Sciatic nerve (tissue), 2 donors: ENCODE results near the gene NR0B2. TPM values are rescaled to one million over a fixed set of nuclear protein-coding genes. Genes with fewer than 3 reads are reported as not detected.
"Not testable (repeated sequence)": the region's sequence is repeated elsewhere in the genome, so short reads cannot be mapped to it uniquely, and the experiment has no call there.

Experiments
- ATAC-seq: fragments of 200-7000 bp; cut with Tn5 transposase; one replicate; pipeline ENCODE4 v1.9.1; 2020; ENCODE audit warnings: mild to moderate bottlenecking, moderate library complexity
- DNase-seq: peaks from one replicate; pipeline ENCODE4 v3.0.0-alpha.2; 2020; ENCODE audit warnings: low spot score
- intact Hi-C: fragments of 100-400 bp; cut with DNase I; formaldehyde crosslinking; loops from one replicate; pipeline ENCODE4 v1.14.2; 2022
- total RNA-seq: library from RNA; stranded (reverse); fragmentation: NEBNext Ultra II Directional; extraction: Animal tissue kit (Norgen Biotek cat#: 25700); gene quantifications from one replicate; pipeline ENCODE4 v1.2.1, GENCODE V29; 2021
- donor health status: DM: no; HTN: no; CAD: no.
- donor health status: DM: no; HTN: no; CAD: no.

The NR0B2 gene, protein sequence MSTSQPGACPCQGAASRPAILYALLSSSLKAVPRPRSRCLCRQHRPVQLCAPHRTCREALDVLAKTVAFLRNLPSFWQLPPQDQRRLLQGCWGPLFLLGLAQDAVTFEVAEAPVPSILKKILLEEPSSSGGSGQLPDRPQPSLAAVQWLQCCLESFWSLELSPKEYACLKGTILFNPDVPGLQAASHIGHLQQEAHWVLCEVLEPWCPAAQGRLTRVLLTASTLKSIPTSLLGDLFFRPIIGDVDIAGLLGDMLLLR
- not detected for total RNA-seq

DNA sequence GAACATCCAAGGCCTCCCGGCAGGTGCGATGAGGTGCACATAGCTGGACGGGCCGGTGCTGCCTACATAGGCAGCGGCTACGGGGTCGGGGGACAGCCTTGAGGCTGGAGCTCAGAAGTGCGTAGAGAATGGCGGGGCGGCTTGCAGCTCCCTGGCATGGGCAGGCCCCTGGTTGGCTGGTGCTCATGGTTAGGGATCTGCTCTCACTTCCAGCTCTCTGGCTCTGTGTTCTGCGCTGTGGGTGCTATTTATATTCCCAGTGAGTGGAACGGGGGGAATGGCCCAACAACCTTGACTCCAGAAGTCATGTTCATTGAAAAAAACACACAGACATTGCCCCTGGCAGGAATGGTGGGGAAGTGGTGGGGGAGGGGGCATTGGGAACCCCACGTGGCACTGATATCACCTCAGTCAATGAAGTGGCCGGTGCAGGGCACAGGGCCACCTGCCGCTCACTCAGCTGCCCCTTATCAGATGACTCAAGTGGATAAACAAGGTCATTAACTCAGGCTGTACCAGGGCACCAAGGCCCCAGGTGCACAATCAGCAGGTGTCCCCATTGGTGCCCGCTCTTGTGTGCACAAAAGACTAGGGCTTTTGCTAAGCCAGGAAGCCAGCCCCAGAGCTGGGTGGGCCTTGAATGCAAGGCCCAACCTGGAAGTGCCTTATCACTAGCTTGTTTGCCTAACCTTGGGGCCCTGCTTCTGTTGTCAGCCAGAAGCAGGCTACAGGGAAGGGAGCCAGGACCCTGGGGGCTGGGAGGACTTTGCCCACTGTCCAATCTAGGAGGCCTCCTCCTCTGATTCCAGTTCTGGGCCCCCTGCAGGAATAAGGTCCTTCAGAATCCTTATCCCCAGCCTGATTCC, at the start of gene NR0B2:
Gene NR0B2 (minus strand): TSS at position 222 of the 866 bp plus-strand sequence. CDS start 35 bp downstream, at position 187.
- intact Hi-C loops, result no loop called here
- ATAC-seq (no peak), DNase-seq (no peak)

DNA sequence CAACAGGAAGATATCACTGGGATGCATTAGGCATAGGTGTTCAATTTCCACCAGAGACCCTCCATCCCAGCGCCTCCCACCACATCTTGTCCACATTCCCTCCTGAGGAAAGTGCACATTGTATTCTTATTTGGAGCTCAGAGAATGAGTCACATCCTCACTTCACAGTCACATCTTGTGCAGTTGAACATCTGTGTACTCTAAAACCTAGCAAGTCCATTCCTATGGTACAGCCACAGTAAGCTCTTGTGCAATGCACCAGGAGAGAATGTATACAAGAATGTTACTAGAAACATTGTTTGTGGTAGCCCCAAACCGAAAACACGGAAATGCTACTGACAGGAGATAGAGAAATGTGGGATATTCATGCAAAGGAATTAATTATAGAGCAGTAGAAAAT, 48.1 kb upstream of the NR0B2 start:
- no peak for ATAC-seq

DNA sequence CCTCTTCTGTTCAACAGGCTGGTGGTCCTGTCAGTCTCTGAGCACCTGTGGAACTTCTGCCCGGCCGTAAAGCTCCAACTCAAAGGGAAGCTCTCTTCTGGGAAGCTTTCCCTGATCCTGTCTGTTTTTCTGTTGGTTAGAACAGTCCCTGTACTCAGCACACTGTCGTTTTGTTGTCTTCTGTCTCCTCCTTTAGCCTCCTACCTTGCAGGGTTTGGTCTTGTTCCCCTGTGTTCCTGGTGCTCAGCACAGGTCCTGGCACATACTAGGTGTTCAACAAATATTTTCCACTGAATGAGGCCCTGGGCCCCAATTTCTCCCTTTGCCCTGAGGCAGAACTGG, 46.8 kb upstream of the NR0B2 start:
- no peak for DNase-seq
- intact Hi-C loops, result no loop called here

More for the DNA sequence above, 48.1 kb upstream of the NR0B2 start:
- intact Hi-C loops, result no loop called here
- DNase-seq, result no peak

DNA sequence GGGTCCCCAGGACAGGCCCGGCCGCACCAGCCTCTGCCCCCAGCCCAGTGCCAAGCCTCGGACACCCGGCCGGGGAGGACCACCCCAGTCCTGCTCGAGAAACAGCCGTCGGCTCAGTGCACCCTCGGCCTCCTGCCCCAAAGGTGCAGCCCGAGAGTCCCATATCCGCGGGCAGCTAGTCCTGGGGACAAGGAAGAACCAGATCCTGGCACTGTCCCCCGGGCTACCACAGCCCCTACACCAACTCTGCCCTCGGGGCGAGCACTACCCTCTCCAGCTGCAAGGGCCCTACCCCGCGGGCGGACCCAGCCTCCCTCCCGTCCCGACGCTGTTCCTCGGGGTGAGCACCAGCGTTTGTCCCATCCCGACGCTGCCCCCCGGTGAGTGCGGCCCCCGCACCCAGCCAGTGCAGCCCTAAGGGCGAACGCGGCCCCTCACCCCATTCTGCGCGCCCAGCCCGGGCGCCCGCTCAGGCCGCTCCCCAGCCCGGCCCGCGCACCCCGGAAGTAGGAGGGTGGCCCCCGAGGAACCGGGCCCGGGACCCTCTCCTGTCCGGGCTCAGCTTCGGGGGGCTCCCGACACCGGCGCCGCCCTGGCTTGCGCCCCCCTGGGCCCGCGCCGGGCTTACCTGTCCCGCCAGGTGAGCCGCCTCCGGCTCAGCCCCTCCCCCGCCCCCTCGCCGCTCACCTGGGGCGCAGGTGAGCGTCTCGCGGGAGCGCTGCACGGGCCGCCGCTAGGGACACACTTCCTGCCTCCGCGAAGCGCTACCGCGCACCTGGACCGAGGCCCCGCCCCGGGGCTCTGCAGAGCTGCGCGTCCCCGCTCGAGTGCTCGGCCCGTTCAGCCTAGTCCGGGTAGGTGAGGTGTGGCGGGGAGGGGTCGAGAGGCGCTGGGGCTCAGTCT, 46.2 kb upstream of the NR0B2 start, which contains the start of gene KDF1:
Gene KDF1 (minus strand): TSS at position 747 of the 903 bp plus-strand sequence. CDS start 8,088 bp downstream, outside the sequence.
- ATAC-seq, result no peak
- intact Hi-C loops, result no loop called here
- no peak for DNase-seq

More for the DNA sequence above, 46.8 kb upstream of the NR0B2 start:
- ATAC-seq, result no peak

DNA sequence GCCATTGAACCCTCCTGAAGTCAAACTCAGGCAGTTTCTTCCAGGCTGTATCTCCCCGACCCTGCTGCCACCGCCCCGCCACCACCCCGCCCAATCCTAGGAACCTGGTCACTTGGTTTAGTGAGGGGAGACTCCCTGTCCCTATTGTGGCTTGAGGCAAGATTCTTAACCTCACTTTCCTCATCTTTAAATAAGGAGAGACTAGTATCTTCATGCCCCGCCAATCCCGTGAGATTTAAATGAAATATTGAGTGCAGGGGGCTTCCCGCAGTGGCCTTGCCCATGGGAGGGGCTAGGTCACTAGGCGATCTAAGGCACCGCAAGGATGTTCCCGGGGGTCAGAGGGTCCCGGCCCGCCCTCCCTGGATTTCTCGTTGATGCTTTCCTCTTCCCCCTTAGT, 45.5 kb upstream of the NR0B2 start:
- DNase-seq, result no peak
- intact Hi-C loops, result no loop called here

DNA sequence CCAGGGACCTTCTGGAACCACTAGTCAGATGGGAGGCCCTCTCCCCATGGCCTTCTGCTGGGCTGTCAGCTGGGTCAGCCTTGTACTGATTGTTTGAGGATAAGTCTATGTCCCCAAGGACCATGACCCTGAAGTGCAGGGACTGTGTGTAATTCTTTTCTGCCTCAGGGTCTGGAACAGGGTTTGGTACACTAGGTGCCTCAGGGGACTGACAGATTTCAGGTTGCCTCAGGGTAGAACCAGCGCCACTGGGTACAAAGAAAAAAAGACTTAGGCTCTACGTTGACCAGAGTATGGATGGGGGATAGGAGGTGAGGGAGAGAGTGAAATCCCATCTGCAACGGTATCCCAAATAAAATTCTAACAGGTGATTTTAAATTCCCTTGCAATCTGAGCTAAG, 43.5 kb upstream of the NR0B2 start:
- DNase-seq (no peak), ATAC-seq (no peak)
- intact Hi-C loops, result no loop called here

More for the DNA sequence above, 45.5 kb upstream of the NR0B2 start:
- no peak for ATAC-seq

DNA sequence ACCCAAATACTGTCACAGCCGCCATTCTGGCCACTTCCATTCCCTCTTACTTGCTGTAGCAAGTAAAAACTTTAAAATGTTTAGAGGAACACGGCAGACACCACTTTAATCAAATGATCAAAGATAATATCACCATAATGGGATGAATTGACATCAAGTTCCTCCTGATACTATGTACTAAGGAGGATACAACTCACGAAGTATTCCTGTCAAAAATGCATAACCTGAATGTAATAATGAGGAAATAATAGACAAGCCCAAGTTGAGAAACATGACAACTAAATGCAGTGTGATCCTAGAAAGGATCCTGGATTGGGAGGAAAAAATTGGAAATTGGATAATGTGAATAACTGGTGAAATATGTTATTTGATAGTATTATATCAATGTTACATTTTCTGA, 42.5 kb upstream of the NR0B2 start:
- intact Hi-C loops, result no loop called here
- DNase-seq (no peak), ATAC-seq (no peak)

DNA sequence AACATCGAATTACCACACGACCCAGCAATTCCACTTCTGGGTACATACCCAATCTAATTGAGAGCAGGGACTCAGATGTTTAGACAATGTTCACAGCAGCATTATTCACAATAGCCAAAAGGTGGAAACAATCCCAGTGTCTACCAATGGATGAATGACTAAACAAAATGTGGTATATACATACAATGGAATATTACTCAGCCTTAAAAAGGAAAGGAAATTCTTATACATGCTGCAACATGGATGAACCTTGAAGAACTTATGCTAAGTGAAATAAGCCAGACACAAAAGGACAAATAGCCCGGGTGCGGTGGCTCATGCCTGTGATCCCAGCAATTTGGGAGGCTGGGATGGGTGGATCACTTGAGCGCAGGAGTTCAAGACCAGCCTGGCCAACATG, 39.6 kb upstream of the NR0B2 start:
- no peak for DNase-seq
- ATAC-seq, result no peak
- intact Hi-C loops, result no loop called here

DNA sequence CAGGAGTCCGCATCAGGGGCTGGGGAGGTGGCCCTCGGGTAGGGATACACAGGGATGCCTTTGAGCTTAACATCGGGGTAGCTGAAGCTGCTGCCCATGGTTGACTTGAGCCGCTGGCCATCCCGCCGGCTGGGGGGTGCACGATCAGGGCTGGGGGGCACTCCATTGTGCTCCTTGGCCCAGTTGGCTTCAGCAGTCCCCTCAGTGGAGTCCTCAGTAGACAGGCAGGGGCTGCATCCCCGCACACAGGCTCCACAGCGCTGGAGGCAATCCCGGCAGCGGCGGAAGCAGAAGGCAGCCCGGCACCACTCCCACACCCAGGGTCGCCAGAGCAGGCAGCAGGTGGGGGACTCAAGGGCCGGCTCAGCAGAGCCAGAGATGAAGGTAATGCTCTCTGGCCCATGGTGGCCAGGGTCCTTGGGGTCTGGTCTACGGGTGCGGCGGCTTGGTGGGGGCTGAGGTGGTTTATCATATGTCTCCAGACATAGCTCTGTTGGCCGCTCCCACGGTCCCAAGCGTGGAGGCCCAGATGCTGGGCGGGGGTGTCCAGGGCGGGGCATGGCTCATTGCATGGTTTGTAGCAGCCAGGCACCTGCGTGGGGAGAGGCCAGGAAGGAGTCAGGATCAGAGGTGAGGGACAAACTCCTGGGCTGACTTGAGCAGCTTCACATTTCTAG, 38.2 kb upstream of the NR0B2 start:
- intact Hi-C loops, result no loop called here
- DNase-seq (no peak), ATAC-seq (no peak)

DNA sequence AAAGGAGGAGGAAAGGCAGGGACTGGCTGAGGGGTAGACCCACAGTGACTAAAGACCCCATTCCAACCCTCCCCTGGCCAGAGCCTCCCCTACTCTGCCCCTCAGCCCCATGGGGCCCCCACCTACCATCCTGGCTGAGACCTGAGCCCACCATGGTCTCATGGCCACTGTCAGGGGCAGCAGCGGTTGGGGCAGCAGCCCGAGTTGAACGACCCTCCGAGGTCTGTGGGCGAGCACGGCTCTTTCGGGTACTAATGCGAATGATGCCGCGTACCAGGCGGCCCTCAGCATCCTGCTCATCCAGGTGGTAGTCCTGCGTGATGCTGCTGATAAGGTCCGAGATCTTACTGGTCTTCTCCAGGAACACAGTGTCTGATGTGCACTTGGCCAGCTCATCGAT, 37.4 kb upstream of the NR0B2 start:
- DNase-seq, result no peak
- ATAC-seq, result no peak
- intact Hi-C loops, result no loop called here

DNA sequence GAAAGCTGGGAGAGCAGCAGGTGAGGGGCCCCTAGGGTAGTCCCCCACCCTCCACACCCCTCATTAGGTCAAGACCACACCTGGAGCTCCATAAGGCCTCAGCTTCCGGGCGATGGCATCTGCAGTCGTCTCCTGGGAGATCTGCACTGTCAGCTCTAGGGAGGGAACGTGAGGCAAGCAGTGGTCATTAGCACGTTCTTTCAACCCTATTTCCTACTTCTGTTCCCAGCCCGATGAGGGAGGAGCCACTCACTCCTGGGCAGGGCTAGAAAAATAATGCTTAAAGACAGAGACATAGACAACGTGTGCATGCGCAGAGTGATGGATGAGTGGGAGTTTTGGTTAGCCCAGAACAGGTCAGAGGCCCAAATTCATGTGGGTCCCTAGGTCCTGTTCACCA, 36.8 kb upstream of the NR0B2 start:
- intact Hi-C loops, result no loop called here
- ATAC-seq, result no peak

DNA sequence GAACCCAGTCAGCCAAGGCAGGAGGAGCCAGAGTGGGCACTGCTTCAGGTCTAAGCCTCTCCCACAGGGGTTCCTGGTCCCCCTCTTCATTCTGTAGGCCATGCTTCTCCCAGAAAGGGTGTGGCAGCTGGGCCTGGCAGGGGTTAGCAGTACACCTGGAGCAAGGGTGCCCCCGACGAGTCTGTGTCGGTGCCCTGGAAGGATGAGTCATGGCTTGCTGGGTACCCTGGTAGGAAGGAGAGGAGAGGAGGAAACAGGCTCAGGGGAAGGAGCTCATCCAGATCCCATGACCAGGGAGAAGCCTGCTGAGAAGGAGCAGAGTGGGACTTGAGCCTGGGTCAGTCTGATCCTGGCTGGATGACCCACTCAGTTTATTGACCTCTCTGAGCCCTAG, 36.1 kb upstream of the NR0B2 start:
- DNase-seq (no peak), ATAC-seq (no peak)
- intact Hi-C loops, result no loop called here

More for the DNA sequence above, 36.8 kb upstream of the NR0B2 start:
- no peak for DNase-seq

DNA sequence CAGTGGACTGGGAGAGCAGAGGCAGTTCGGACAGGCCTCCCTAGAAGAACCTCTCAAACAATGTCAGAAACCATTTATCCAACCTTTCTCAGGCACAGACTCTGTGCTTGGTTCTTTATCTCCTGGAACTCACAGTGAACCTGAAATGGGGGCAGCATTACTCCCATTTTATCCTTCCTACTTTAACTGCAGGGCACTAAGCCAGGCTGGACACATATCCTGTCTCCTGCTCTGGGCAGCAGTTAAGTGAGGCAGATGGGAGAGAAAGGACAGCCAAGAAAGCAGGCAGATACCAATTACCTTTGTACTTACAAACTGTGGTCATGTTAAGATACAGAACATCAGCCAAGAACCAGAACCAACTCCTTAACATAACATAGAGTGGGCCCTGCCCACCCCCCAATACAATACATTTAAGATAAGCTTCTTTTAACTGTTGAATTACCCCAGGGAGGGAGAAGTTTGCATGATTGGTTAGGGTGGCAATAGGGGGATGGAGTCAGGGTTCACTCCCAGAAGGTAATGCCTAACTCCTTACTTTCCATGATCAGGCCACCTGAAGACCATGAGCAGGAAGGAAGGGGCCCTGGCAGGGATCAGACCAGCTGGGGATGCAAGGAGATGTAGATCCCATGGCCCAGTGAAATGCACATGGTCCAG, 35.6 kb upstream of the NR0B2 start:
- no peak for DNase-seq
- intact Hi-C loops, result no loop called here
- ATAC-seq, result no peak

DNA sequence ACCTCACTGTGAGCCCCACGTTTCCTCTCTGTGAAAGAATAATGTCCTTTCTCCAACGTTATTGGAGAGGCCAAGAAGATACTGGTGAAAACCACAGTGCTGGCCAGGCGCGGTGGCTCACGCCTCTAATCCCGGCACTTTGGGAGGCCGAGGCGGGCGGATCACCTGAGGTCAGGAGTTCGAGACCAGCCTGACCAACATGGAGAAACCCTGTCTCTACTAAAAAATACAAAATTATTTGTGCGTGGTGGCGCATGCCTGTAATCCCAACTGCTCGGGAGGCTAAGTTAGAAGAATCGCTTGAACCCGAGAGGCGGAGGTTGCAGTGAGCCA, 34.9 kb upstream of the NR0B2 start:
- intact Hi-C loops, DNase-seq, ATAC-seq: not testable (repeated sequence)

DNA sequence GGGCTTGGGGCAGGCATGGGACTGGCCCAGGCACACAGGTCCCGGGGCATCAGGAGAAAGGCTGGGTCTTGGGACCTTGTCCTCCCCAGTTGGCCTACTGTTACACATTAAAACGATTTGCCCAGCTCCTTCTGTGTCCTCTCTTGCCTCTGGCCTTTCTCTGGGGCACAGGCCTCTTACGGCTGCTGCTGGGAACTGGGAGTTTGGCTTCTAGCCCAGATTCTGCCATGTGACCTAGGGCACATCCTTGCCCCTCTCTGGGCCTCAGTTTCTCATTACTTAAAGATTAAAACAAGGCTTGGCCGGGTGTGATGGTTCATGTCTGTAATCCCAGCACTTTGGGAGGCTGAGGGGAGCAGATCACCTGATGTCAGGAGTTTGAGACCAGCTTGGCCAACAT, 32.5 kb upstream of the NR0B2 start:
- intact Hi-C loops, result no loop called here
- ATAC-seq, result no peak
- no peak for DNase-seq

DNA sequence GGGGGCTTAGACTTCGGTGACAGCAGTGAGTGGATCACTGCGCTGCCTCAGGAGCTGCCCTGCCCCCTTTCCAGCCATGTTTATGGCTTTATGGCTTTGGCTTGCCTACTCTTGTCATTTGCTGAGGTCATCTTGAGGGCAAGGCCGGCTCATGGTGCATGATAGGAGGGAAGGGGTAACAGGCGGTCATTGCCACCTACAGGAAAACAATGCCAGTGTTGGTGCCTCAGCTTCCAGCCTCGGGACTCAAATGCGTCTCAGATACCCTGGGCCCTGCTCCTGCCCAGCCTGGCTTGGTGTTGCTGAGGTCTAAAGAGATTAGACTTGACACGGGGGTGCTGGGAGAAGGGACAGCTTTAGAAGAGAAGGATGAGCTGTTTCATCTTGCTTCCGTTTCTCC, 32.0 kb upstream of the NR0B2 start:
- ATAC-seq (no peak), DNase-seq (no peak)
- intact Hi-C loops, result no loop called here

DNA sequence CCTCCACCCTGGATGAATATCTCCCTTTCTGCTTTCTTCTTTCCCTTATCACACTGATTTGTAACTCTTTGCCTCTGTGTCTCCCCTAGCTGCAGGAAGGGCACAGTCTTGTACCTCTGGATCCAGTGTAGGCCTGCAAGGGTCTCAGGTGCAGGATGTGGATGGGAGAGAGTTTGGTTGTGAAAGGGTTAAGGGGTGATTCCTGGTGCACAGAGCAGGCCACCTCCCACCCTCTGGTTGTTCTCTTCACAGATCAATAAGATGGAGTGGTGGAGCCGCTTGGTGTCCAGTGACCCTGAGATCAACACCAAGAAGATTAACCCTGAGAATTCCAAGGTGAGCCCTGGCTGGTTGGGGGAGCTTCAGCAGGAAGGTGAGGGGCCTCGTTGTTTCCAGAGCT, 31.4 kb upstream of the NR0B2 start:
- DNase-seq (no peak), ATAC-seq (no peak)
- intact Hi-C loops, result no loop called here

DNA sequence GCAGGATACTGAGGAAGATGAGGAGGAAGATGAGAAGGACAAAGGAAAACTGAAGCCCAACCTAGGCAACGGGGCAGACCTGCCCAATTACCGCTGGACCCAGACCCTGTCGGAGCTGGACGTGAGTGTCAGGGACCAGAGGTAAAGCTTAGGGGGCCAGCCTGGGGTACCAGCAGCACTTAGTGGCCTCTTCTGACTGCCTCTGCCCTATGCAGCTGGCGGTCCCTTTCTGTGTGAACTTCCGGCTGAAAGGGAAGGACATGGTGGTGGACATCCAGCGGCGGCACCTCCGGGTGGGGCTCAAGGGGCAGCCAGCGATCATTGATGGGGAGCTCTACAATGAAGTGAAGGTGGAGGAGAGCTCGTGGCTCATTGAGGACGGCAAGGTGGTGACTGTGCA, 28.9 kb upstream of the NR0B2 start:
- intact Hi-C loops, result no loop called here
- DNase-seq (no peak), ATAC-seq (no peak)

DNA sequence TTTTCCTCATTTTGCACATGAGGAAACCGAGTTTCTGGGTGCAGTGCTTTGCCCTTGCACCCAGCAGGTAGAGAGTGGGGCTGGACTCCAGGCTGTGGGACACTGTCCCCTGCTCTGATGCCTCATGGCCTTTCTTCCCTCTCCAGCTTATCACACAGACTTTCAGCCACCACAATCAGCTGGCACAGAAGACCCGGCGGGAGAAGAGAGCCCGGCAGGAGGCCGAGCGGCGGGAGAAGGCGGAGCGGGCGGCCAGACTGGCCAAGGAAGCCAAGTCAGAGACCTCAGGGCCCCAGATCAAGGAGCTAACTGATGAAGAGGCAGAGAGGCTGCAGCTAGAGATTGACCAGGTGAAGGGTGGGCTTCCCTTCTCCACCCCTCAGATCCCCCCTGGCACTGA, 27.5 kb upstream of the NR0B2 start:
- DNase-seq, result no peak
- ATAC-seq, result no peak
- intact Hi-C loops, result no loop called here
